ENCODE data around the gene LRRK2.
"Not testable (repeated sequence)": the region's sequence is repeated elsewhere in the genome, so short reads cannot be mapped to it uniquely, and the experiment has no call there.

LRRK2 gene

GRCh38 chr12:40325349-40325960, 100.7 kb downstream of the LRRK2 start:
- peak; percentile 72 for DNase-seq

- DNase-seq, result no peak
Observed at GRCh38 chr12:40327535-40327934, 102.7 kb downstream of the LRRK2 start.

- no peak for DNase-seq
Observed at GRCh38 chr12:40330180-40330579, 105.4 kb downstream of the LRRK2 start.

DNA sequence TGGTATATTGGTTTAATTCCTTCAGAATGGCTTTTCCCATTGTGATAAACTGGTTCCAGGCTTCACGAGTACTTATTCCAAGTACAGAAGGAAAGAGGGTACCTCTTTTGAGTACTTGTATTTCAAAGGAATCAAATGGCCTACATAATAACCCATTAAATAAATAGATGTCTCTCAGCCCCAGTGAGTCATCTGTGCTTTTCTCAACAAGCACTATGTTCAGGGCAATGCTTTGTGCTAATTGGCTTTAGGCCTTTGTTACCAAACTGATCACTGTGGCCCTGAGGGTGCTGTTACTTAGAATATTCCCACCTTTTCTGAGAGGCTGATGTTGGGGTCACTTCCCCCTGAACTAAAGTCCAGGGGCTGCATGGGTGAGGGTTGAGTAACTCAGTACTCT, 107.1 kb downstream of the LRRK2 start:
- no peak for DNase-seq

DNA sequence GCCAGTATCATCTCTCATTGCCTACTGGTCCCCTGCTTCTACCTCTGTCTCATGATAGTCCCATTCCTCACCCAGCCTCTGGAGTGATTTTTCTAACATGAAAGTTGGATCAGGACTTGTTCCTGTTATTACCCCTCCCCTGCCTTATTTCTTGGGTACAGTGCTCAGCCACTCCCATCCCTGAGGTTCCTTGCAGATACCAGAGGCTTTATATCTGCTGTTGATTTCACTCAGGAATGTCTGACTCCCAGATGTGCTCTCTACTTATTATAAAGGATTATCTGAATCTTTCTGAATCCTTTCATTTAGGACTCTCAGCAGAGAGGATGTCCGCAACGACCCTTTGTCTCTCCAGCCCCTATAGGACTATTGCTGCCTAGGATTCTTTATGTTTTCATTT, 111.2 kb downstream of the LRRK2 start:
- no peak for DNase-seq

DNA sequence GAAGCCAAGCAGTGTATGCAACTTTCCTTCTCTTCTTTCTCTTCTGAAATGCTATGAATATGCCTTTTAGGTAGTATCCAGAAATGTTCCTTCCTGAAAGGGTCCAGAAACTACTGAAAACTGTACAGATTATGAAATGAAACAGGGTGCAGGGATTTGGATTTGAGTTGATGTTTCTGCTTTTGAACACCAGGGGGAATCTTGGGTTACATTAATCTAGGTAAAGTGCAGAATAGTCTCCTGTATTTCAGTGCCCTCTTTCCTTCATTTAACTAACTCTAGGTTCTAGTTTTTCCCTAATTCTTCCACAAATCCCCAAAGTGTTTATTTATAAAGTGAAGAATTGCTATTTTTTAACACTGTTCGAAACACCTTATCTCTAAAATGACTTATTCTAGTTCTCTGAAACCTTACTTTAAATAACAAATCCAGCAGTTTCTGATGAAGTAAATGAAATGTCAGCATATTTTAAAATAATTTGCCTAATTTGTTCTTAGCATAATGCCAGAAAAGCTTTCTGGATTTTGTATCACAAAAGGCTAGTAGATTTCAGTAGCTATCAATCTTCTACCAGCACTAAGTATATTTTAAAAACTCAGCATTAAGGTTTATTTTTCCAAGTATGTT, 111.9 kb downstream of the LRRK2 start:
- DNase-seq, result no peak

DNA sequence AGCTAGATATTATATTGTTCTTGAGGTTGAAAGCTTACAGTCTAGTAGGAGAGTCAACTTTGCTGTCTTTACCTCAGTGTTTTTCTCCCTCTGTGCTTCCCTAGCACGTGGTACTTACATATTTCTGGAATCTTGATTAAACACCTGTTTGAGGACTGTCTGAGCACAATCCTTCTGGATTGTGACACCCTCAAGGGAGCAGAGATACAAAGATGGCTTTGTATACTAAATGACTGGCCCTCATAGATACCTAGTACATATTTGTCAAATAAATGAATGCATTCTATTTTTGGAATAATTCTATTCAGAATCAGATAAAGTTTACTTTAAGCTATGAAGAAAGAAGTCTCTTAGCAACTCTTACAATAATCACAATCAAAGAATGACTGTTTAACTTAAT, 113.3 kb downstream of the LRRK2 start:
- no peak for DNase-seq

DNA sequence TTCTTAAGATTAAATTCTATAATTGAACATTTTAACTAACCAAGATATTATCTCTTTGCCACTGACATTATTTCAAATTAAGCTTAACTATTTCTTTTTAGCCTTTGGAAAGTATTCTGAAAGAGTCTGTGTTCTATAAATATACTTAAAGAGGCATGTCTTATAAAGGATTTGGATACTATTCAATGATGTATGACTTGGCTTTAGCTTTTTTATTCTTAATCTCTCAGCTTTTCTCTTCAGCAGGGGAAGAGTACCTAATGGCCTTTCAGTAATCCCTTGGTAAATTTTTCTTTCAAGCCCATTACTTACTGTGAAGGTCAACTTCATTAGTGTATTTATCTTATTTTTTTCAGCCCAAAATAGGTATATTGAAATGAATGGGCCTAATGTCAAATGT, 113.8 kb downstream of the LRRK2 start:
- no peak for DNase-seq

- no peak for DNase-seq
Observed at GRCh38 chr12:40342010-40342409, 117.2 kb downstream of the LRRK2 start.

DNA sequence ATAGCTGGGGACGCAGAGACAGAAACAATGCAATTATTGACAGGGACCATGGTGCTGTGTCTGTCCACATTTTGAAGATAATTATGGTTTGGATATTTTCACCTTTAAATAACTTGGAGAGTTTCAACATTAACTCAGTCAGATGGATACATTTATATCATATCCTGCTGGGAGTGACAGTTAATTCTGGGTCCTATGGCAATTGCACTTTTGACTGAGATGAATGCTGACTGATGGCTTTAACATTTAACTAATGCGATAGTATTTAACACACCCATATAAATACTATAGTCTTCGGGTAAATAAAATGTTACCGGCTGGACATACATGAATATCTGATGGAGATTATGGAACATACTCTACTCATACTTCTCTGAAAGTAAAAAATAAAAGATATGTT, 118.3 kb downstream of the LRRK2 start:
- no peak for DNase-seq

DNA sequence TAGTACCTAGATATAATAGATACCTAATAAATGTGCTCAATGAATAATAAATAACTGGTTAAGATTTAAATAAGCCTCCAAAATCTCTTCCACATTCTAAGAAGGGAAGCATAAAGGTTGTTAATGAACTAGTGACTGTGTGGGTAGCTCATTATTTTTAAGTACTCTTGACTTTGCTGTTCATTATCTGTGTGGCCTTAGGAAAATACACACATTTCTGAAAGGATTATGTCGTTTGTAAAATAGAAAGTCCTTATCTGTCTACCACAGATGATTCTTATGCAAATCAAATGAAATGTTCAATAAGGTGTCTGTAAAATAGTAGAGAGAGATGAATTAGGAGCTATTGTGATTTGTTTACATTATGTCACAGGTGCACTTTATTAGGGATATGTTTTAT, 119.5 kb downstream of the LRRK2 start:
- DNase-seq, result no peak

DNA sequence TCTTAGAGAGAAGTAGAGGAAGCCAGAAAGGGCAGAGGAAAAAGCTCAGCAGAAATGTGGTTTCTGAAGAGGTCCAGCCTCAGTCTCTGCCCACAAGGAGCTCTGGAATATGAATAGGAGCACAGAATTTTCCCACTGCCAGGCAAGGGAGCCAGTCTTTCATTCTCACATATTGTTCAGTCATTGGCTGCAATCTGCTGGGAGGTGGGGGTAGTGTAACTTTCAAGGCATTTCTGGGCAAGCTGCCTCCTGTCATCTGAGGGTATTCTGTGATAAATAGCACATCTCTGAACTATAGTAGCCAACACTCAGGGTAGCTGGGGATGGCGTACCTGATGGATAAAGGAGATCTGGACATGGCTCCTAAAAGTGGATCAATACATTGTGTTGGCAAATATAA, 127.2 kb downstream of the LRRK2 start:
- DNase-seq, result no peak

DNA sequence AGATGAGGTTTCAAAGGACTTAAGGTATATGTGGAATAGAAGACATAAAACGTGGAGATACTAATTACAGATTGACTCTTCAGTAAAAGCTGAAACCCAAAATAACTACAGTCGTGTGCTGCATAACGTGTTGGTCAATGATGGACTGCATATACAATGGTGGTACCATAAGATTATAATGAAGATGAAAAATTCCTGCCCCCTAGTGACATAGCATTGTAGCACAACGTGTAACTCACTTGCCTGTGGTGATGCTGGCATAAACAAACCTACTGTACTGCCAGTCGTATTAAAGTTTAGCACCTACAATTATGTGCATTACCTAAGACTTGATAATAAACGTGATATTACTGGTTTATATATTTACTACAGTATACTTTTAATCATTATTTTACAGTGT, 150.3 kb downstream of the LRRK2 start:
- peak; percentile 2 for DNase-seq

DNA sequence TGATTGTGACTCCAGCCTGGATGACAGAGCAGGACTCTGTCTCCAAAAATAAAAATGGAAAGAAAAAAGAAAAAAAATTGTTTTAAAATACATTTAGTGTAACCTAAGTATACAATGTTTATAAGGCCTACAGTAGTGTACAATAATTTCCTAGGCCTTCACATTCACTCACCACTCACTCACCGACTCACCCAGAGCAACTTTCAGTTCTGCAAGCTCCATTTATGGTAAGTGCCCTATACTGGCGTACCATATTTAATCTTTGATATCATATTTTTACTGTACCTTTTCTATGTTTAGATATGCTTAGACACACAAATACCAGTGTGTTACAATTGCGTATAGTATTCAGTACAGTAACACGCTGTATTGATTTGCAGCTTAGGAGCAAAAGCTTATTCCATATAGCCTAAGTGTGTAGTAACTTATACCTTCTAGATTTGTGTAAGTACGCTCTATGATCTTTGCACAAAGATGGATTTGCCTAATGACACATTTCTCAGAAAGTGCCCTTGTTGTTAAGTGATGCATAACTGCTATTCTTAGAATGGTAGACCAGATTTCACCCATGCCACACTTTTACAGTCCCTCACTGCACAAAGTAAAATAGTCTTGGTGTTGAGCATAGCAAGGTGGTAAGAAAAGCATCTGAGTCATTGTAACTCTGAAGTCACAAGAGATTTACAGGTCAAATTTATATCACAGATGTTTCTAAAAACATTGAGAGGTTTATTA, 151.9 kb downstream of the LRRK2 start:
- DNase-seq, result no peak

GRCh38 chr12:40378691-40379090, 153.9 kb downstream of the LRRK2 start:
- DNase-seq, result no peak

DNA sequence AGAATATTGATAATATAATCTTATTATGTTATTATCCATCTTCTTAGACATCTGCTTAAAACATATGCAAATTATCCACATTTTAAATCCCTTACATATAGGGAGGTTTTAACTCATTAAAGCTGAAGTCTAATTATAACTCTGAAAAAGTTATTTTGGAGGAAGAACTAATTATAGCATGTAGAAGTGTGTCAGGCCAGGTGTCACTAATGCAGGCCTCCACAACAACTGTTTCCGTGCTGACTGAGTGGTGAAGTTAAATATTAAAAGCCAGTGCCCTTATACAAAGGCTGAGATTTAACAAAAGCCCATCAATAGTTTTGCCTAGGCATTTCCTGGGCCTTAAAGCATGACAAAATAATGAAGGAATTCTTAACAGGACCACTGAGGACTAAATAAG, 157.4 kb downstream of the LRRK2 start:
- DNase-seq, result no peak

- not testable (repeated sequence) for DNase-seq
Observed at GRCh38 chr12:40387279-40387678, 162.5 kb downstream of the LRRK2 start.

GRCh38 chr12:40390980-40391379, 166.2 kb downstream of the LRRK2 start:
- DNase-seq, result no peak

DNA sequence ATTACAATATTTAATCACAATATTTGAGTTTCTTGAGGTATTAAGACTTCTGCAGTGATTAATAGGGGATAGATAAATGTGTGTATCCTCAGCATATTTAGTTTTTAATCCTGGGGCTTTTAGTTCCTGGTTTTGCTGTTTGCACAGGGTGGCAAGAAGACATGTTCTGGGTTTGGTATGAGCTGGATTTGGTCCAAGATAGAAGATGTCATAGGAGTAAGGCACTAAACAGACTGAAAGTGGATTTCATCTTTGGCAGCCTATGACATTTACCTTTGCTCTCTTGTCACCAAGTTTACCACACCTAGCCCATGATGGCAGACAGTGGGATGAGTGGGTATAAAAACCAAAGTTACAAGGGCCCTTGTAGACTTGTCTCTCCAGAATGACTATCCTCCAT, 168.2 kb downstream of the LRRK2 start:
- DNase-seq, result no peak

GRCh38 chr12:40399656-40400055, 174.9 kb downstream of the LRRK2 start:
- DNase-seq, result no peak

GRCh38 chr12:40405419-40405818, 180.6 kb downstream of the LRRK2 start:
- no peak for DNase-seq
